Colon (tissue), 2 donors: ENCODE results near the gene MXRA8.

ENCODE experiments used
- FAIRE-seq: peaks from 2 replicates; lab custom pipeline; 2012; peaks lifted over from hg19 to GRCh38; lab: Jason Lieb, UNC
- donor health status: control.
- donor health status: control.

Gene MXRA8

GRCh38 chr1:1307261-1307922 lies 51.0 kb downstream of the MXRA8 start:
- FAIRE-seq, result no peak

GRCh38 chr1:1306661-1307260 lies 51.6 kb downstream of the MXRA8 start:
- FAIRE-seq, result no peak

- FAIRE-seq, result no peak
Measured at GRCh38 chr1:1306070-1306660, 52.2 kb downstream of the MXRA8 start.

- no peak for FAIRE-seq
Measured at GRCh38 chr1:1305300-1306069, 52.9 kb downstream of the MXRA8 start.

GRCh38 chr1:1304331-1305299 lies 53.7 kb downstream of the MXRA8 start:
- no peak for FAIRE-seq

- no peak for FAIRE-seq
Measured at GRCh38 chr1:1303736-1304135, 54.6 kb downstream of the MXRA8 start.

GRCh38 chr1:1302951-1303509 lies 55.3 kb downstream of the MXRA8 start:
- no peak for FAIRE-seq
